ENCODE results near the gene NELFCD. TPM values are rescaled to one million over a fixed set of nuclear protein-coding genes. Genes with fewer than 3 reads are reported as not detected.
"Not testable (repeated sequence)": the region's sequence is repeated elsewhere in the genome, so short reads cannot be mapped to it uniquely, and the experiment has no call there.

Gene NELFCD
- total and polyA plus RNA-seq, 8 donors = 48.3 to 130 (median 114) TPM

- TF ChIP-seq CTCF (IDR thresholded peaks at IDR 0.05) = no peak
- ATAC-seq (peak; percentile 65), DNase-seq (peak in 2 of 4 donors; percentile 59 to 81)
- intact Hi-C loops (cut with DNase I) = no loop called here
- H3K4me1 ChIP-seq = peaks cover 21 to 52% of the 10 kb centered on the region in 2 donors
- H3K27me3 ChIP-seq = no peaks in the 10 kb centered on the region
- no peaks in the 10 kb centered on the region for H3K9me3 ChIP-seq
- H3K27ac ChIP-seq = peak overlapping the region; percentile 65 to 67
- no peaks in the 10 kb centered on the region for H3K36me3 ChIP-seq
- no peak overlapping the region for H3K4me3 ChIP-seq
Observed at GRCh38 chr20:59010321-59010994, 29.4 kb downstream of the NELFCD start.

GRCh38 chr20:59010995-59011873 lies 30.2 kb downstream of the NELFCD start:
- Histone ChIP-seq H3K4me1 (peaks cover 14 to 46% of the 10 kb centered on the region in 2 donors), H3K4me3 (no peak overlapping the region), H3K9me3 (no peaks in the 10 kb centered on the region), H3K36me3 (no peaks in the 10 kb centered on the region), H3K27ac (peak overlapping the region; percentile 65 to 67), H3K27me3 (no peaks in the 10 kb centered on the region)
- TF ChIP-seq CTCF (IDR thresholded peaks at IDR 0.05) = no peak
- peak; percentile 4 for ATAC-seq
- intact Hi-C loops (cut with DNase I) = no loop called here
- no peak for DNase-seq

DNA sequence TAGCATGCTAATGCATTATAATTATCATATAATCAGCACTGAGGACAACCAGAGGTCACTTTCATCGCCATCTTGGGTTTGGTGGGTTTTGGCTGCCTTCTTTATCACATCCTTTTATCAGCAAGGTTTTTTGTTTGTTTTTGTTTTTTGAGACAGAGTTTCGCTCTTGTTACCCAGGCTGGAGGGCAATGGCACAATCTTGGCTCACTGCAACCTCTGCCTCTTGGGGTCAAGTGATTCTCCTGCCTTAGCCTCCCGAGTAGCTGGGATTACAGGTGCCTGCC lies 30.8 kb downstream of the NELFCD start:
- H3K9me3 ChIP-seq; intact Hi-C loops (cut with DNase I); H3K4me3 ChIP-seq: not testable (repeated sequence)

GRCh38 chr20:59013031-59013951 lies 32.2 kb downstream of the NELFCD start:
- TF ChIP-seq CTCF (IDR thresholded peaks at IDR 0.05) = no peak
- Histone ChIP-seq H3K4me3 (no peak overlapping the region), H3K9me3 (no peaks in the 10 kb centered on the region), H3K4me1 (peaks cover 11 to 41% of the 10 kb centered on the region in 2 donors), H3K27me3 (no peaks in the 10 kb centered on the region), H3K27ac (no peak overlapping the region), H3K36me3 (peaks cover 0 to 4% of the 10 kb centered on the region in 2 donors)
- DNase-seq (no peak), ATAC-seq (no peak)
- intact Hi-C loops (cut with DNase I) = no loop called here

More for the DNA sequence above, 30.8 kb downstream of the NELFCD start:
- H3K27me3 ChIP-seq, DNase-seq, ATAC-seq, H3K36me3 ChIP-seq, H3K27ac ChIP-seq: not testable (repeated sequence)
- peaks cover 11 to 50% of the 10 kb centered on the region in 2 donors for H3K4me1 ChIP-seq

GRCh38 chr20:59013959-59014608 lies 33.0 kb downstream of the NELFCD start:
- Histone ChIP-seq H3K9me3 (no peaks in the 10 kb centered on the region), H3K27me3 (no peaks in the 10 kb centered on the region), H3K27ac (no peak overlapping the region), H3K4me3 (no peak overlapping the region), H3K4me1 (peaks cover 11 to 33% of the 10 kb centered on the region in 2 donors), H3K36me3 (peaks cover 0 to 4% of the 10 kb centered on the region in 2 donors)
- no peak for TF ChIP-seq CTCF (IDR thresholded peaks at IDR 0.05)
- ATAC-seq (no peak), DNase-seq (no peak)
- intact Hi-C loops (cut with DNase I) = no loop called here
